ENCODE results near the gene LRG1. TPM values are rescaled to one million over a fixed set of nuclear protein-coding genes. Genes with fewer than 3 reads are reported as not detected.
"Not testable (repeated sequence)": the region's sequence is repeated elsewhere in the genome, so short reads cannot be mapped to it uniquely, and the experiment has no call there.

Gene LRG1
- total RNA-seq, 2 donors from 2014 or later = 0.86 to 1.4 TPM

DNA sequence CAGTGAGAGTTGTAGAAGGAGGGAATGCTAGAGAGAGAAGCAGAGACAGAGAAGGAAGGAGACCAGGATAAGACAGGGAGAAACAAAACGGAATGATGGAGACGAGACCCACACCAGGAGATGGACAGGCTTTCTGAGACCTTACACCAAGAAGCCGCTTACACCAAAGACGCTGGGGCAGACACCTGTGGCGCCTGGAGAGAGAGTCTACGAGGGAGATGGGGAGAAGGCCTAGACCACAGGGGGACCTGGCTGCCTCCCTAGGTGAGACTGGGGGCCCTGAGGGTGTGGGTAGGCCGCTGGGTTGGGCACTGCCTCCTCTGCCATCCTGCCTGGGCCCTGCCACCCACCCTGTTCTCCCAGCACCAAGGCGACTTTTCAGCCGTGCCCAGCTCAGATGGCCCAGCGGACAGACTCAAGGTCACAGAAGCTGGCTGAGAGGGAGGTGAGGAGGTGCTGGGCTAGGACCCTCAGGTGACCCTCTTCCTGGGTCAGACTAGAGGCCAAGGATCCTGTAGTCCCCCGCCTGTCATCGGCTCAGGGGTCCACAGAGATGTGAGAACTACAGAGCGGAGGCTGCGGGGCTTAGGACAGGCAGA is 9.8 kb downstream of the LRG1 start:
- Histone ChIP-seq H3K36me3 (ENCODE audit: control insufficient read depth, insufficient read depth, low read length) (no peaks in the 10 kb centered on the region), H3K27me3 (ENCODE audit: control insufficient read depth, insufficient read depth, low read length, poor library complexity, severe bottlenecking) (peaks cover 17% of the 10 kb centered on the region), H3K9ac (ENCODE audit: extremely low read depth, low read length, poor library complexity, severe bottlenecking) (no peak overlapping the region), H3K4me3 (ENCODE audit: low read length) (no peak overlapping the region), H3K9me3 (ENCODE audit: control insufficient read depth, low read length) (no peaks in the 10 kb centered on the region), H3K4me1 (ENCODE audit: control insufficient read depth, insufficient read depth, low read length) (no peaks in the 10 kb centered on the region), H3K27ac (ENCODE audit: low read depth, low read length) (no peak overlapping the region)
- no peaks in the 10 kb centered on the region for H3K36me3 Mint-ChIP-seq (ENCODE audit: low read depth)
- peaks cover 22% of the 10 kb centered on the region for H3K27me3 Mint-ChIP-seq (ENCODE audit: insufficient read depth)
- H3K4me3 Mint-ChIP-seq = no peak overlapping the region
- no peaks in the 10 kb centered on the region for H3K4me1 Mint-ChIP-seq
- WGBS, 2 experiments (ENCODE audit: insufficient coverage in 1 of 2, insufficient read length in 1 of 2) = 69 to 80% methylated on average over 7 to 14 of the region's 14 CpGs
- no peak overlapping the region for H3K27ac Mint-ChIP-seq
- TF ChIP-seq, protein P1, sequence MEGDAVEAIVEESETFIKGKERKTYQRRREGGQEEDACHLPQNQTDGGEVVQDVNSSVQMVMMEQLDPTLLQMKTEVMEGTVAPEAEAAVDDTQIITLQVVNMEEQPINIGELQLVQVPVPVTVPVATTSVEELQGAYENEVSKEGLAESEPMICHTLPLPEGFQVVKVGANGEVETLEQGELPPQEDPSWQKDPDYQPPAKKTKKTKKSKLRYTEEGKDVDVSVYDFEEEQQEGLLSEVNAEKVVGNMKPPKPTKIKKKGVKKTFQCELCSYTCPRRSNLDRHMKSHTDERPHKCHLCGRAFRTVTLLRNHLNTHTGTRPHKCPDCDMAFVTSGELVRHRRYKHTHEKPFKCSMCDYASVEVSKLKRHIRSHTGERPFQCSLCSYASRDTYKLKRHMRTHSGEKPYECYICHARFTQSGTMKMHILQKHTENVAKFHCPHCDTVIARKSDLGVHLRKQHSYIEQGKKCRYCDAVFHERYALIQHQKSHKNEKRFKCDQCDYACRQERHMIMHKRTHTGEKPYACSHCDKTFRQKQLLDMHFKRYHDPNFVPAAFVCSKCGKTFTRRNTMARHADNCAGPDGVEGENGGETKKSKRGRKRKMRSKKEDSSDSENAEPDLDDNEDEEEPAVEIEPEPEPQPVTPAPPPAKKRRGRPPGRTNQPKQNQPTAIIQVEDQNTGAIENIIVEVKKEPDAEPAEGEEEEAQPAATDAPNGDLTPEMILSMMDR (conservative IDR thresholded peaks at IDR 0.05) = no peak
- no peak for DNase-seq
- H3K9me3 Mint-ChIP-seq = no peaks in the 10 kb centered on the region

DNA sequence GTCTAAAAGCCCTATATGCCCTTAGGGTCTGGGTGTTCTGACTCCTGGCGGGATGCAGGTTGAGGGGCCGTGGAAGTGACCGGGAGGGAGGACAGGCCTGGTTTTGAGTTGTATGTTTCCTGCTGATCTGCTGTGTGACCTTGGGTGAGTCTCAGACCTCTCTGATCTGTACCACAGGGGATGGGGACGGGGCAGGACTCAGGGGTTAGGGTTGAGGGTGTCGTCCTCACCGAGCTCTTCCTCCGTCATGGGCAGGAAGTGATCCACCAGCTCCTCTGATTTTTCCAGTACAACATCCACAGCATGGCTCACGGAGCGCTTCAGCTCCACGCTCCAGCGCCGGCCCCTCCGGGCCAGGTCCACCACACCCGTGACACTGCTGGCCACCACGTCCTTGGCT is 11.0 kb downstream of the LRG1 start:
- TF ChIP-seq, protein P1 (conservative IDR thresholded peaks at IDR 0.05) = no peak
- H3K4me3 Mint-ChIP-seq = no peak overlapping the region
- H3K4me3 ChIP-seq (ENCODE audit: low read length) = no peak overlapping the region
- H3K4me1 Mint-ChIP-seq = no peaks in the 10 kb centered on the region
- H3K4me1 ChIP-seq (ENCODE audit: control insufficient read depth, insufficient read depth, low read length) = no peaks in the 10 kb centered on the region
- H3K9ac ChIP-seq (ENCODE audit: extremely low read depth, low read length, poor library complexity, severe bottlenecking) = no peak overlapping the region
- WGBS, 2 experiments (ENCODE audit: insufficient coverage in 1 of 2, insufficient read length in 1 of 2) = 82 to 88% methylated on average over 4 to 15 of the region's 15 CpGs
- peaks cover 7% of the 10 kb centered on the region for H3K27me3 ChIP-seq (ENCODE audit: control insufficient read depth, insufficient read depth, low read length, poor library complexity, severe bottlenecking)
- no peaks in the 10 kb centered on the region for H3K36me3 ChIP-seq (ENCODE audit: control insufficient read depth, insufficient read depth, low read length)
- H3K27me3 Mint-ChIP-seq (ENCODE audit: insufficient read depth) = peaks cover 14% of the 10 kb centered on the region
- H3K27ac Mint-ChIP-seq = no peak overlapping the region
- no peaks in the 10 kb centered on the region for H3K9me3 ChIP-seq (ENCODE audit: control insufficient read depth, low read length)
- no peak overlapping the region for H3K27ac ChIP-seq (ENCODE audit: low read depth, low read length)
- no peaks in the 10 kb centered on the region for H3K9me3 Mint-ChIP-seq
- H3K36me3 Mint-ChIP-seq (ENCODE audit: low read depth) = no peaks in the 10 kb centered on the region
- DNase-seq = no peak

DNA sequence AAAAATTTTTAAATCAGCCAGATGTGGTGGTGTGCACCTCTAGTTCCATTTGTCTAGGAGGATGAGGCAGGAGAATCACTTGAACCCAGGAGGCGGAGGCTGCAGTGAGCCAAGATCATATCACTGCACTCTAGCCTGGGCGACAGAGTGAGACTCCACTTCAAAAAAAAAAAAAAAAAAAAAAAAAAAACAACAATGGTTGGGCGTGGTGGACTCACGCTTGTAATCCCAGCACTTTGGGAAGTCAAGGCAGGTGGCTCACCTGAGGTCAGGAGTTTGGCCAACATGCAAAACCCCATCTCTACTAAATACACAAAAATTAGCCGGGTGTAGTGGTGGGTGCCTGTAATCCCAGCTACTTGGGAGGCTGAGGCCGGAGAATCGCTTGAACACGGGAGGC is 12.5 kb downstream of the LRG1 start:
- not testable (repeated sequence) for H3K9me3 Mint-ChIP-seq; H3K4me1 ChIP-seq (ENCODE audit: control insufficient read depth, insufficient read depth, low read length); H3K27ac ChIP-seq (ENCODE audit: low read depth, low read length); H3K9ac ChIP-seq (ENCODE audit: extremely low read depth, low read length, poor library complexity, severe bottlenecking); H3K4me3 ChIP-seq (ENCODE audit: low read length); H3K27me3 Mint-ChIP-seq (ENCODE audit: insufficient read depth); DNase-seq; H3K4me1 Mint-ChIP-seq; H3K36me3 Mint-ChIP-seq (ENCODE audit: low read depth); H3K27ac Mint-ChIP-seq; H3K27me3 ChIP-seq (ENCODE audit: control insufficient read depth, insufficient read depth, low read length, poor library complexity, severe bottlenecking); H3K9me3 ChIP-seq (ENCODE audit: control insufficient read depth, low read length); H3K4me3 Mint-ChIP-seq; H3K36me3 ChIP-seq (ENCODE audit: control insufficient read depth, insufficient read depth, low read length)
- 96 to 100% methylated on average over 3 to 6 of the region's 8 CpGs for WGBS, 2 experiments (ENCODE audit: insufficient coverage in 1 of 2, insufficient read length in 1 of 2)

DNA sequence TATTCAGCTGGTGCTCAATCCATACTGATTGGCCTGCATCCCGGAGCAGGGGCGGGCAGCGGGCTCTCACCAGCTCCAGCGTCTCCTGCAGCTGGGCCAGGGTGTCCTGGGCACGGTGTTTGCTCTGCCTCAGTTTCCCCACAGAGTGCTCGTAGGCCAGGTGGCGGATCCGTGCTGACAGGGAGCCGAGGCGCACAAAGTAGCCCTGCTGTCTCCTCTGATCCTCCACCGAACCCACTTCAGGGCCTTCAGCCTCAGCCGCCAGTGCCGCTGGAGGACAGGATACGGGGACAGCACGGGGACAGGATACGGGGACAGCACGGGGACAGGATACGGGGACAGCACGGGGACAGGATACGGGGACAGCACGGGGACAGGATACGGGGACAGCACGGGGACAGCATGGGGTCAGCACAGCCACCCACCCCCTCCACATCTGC is 14.3 kb downstream of the LRG1 start:
- peaks cover 16% of the 10 kb centered on the region for H3K27me3 Mint-ChIP-seq (ENCODE audit: insufficient read depth)
- peaks cover 1% of the 10 kb centered on the region for H3K9me3 Mint-ChIP-seq
- no peaks in the 10 kb centered on the region for H3K9me3 ChIP-seq (ENCODE audit: control insufficient read depth, low read length)
- no peaks in the 10 kb centered on the region for H3K36me3 Mint-ChIP-seq (ENCODE audit: low read depth)
- H3K9ac ChIP-seq (ENCODE audit: extremely low read depth, low read length, poor library complexity, severe bottlenecking) = no peak overlapping the region
- no peaks in the 10 kb centered on the region for H3K27me3 ChIP-seq (ENCODE audit: control insufficient read depth, insufficient read depth, low read length, poor library complexity, severe bottlenecking)
- no peaks in the 10 kb centered on the region for H3K4me1 ChIP-seq (ENCODE audit: control insufficient read depth, insufficient read depth, low read length)
- H3K27ac Mint-ChIP-seq = no peak overlapping the region
- no peak overlapping the region for H3K4me3 Mint-ChIP-seq
- H3K4me1 Mint-ChIP-seq = no peaks in the 10 kb centered on the region
- H3K27ac ChIP-seq (ENCODE audit: low read depth, low read length) = no peak overlapping the region
- H3K4me3 ChIP-seq (ENCODE audit: low read length) = no peak overlapping the region
- no peaks in the 10 kb centered on the region for H3K36me3 ChIP-seq (ENCODE audit: control insufficient read depth, insufficient read depth, low read length)
- DNase-seq = no peak
- TF ChIP-seq, protein P1 (conservative IDR thresholded peaks at IDR 0.05) = no peak
- WGBS, 2 experiments (ENCODE audit: insufficient coverage in 1 of 2, insufficient read length in 1 of 2) = 83 to 85% methylated on average over 10 to 21 of the region's 23 CpGs
